GM18498 (cell line): ENCODE results near the gene RANBP3.
"Not testable (repeated sequence)": the region's sequence is repeated elsewhere in the genome, so short reads cannot be mapped to it uniquely, and the experiment has no call there.

ENCODE experiments used
- ATAC-seq: cut with Tn5 transposase; IDR thresholded peaks from one replicate; pipeline ENCODE4 v1.9.1; 2021; ENCODE audit warnings: mild to moderate bottlenecking, moderate library complexity; ENCODE audit not compliant: unreplicated experiment

RANBP3 gene

DNA sequence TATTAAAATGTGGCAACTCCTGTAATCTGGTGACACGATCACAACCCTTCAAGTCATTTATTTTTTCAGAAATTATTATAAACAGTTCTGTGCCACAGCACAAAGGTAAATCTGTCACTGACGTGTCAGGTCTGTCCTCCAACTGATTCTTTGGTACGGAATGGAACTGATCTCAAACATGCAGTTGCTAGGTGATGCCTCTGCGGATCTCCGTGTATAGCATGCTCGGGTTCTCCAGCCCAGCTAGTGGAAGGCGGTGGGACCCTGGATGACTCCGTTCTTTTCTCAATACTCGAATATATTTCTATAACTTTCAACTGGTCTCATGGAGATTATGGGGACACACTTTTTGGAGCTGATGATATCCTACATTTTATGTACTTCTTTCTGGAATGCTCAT lies 11.0 kb downstream of the RANBP3 start:
- ATAC-seq = no peak

DNA sequence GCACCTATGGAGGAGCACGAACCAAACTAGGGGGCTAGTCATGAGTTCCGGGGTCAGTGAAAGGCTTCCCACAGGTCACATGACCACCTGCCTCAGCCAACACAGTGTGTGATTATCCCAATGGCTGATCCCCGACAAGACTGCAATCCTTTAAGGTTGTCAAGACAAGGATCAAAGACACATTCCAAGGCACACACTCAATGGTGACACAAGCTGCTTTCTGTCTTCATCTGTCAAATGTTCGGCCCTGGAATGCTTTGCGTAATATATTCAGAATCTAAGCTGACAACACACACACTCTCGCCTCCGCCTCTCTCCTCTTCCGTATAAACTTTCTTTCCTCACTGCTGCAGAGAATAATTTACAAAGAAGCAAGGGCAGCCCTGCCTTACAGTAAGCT lies 11.7 kb downstream of the RANBP3 start:
- ATAC-seq = no peak

DNA sequence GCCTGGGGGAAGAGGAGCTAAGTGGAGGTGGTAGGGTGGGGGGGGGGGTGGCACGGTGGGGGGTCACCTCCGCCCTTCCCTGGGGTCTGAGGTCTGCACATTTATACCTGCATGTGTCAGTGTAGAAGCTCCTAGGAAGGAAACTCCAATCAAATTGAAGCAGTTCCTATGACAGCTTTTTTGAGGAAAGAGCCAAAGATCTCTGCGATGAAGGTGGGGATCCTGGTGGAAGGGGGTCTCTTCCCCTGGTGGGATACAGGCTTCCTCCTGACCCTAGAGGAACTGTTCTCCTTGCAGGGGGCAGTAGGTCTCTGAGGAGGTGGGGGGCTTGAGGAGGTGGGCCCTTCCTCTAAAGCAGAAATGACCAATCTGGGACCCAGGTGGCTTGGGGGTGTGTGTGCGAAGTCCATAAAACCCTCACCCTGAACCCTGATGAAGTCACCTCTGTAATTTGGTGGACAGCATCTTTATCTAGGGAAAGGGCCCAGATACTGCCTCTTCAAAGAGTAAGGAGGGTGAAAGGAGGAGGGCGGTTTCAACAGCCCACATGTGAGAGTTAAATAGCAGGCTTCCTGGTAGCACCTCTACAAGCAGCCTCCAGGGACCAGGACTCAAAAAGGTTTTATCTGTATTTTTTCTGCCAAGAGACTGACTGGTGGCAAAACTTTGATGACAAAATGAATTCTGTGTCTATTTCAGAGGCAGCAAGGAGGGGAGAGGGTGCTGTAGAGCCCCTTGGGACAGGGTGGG lies 12.9 kb downstream of the RANBP3 start:
- ATAC-seq = no peak

DNA sequence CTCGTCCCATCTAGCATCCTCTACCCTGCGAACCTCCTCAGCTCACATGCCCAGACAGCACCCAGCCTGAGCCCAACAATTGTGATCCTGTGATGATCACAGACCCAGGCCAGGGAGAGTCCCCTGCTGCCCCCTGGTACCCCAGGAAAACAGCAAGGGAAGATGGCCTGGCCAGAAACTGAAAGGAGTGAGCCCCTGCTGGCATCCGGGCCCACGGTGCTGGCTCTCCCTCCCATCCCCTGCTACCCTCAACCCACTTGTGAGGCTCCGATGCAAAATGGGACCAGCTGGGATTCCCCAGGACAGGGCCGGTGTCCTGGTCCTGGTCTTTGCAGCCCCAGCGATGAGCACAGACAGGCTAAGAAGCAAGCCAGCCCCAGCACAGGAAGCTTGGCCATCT lies 14.1 kb downstream of the RANBP3 start:
- no peak for ATAC-seq

DNA sequence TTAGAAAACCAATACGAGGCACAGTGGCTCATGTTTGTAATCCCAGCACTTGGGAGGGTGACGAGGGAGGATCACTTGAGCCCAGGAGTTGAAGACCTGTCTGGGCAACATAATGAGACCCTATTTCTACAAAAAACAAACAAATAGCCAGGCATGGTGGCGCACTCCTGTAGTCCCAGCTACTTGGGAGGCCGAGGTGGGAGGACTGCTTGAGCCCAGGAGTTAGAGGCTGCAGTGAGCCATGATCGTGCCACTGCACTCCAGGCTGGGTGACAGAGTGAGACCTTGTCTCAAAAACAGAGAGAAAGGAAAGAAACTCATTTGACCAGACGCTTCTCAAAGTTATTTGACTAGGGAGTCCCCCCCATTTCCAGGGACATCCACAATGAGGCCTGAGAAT lies 14.7 kb downstream of the RANBP3 start:
- ATAC-seq = not testable (repeated sequence)

DNA sequence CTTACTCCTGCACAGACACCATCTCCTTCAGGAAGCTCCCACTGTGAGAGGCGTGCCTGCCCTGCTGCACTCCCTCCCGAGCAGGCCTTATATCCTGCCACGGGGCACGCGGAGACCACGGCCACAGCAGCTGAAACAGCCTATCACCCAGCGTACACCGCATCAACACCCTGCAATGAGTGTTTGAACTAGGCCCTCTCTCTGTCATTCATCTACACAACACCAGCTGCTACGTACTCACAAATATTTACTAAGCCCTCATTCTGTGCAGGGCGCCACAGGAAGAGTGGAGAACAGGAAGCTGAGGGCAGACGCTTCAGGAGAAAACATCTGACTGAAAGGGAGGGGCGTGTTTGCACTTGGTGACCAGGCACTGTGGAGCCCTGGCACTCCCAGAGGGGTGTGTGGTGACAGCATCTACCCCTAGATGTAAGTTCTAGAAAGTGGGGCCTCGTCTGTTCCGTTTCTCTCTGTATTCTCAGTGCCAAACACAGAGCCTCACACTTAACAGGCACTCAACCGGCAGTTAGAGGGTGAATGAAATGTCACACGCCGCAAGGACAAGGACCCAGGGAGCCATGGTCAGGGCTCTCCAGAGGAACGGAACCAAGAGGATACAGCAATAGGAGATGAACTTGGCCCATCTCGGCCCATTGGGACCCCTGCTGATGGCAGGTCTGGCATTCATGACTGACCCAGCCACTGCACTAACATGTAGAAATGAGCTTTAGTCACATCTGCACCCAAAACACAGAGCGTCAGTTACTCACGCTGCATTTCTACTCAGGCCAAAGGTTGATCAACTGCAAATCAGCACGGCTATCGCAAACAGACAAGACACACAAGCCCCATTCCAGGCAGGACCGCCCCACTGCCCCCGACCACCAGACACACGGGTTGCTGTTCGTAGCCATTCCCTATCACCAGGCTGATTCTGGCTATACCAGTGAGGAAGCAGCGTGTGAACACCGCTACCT lies 15.7 kb downstream of the RANBP3 start:
- no peak for ATAC-seq

DNA sequence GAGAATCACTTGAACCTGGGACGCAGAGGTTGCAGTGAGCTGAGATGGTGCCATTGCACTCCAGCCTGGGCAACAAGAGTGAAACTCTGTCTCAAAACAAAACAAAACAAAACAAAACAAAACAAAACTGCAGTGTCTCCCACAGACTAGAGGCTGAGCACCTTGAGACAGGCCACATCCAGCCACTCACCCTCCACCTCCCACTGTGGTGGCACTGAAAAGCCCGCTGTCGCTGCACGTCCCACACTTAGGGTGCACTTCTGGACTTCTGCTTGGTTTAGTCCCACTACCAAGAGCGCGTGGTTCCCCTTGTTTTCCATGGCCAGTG lies 16.3 kb downstream of the RANBP3 start:
- not testable (repeated sequence) for ATAC-seq

DNA sequence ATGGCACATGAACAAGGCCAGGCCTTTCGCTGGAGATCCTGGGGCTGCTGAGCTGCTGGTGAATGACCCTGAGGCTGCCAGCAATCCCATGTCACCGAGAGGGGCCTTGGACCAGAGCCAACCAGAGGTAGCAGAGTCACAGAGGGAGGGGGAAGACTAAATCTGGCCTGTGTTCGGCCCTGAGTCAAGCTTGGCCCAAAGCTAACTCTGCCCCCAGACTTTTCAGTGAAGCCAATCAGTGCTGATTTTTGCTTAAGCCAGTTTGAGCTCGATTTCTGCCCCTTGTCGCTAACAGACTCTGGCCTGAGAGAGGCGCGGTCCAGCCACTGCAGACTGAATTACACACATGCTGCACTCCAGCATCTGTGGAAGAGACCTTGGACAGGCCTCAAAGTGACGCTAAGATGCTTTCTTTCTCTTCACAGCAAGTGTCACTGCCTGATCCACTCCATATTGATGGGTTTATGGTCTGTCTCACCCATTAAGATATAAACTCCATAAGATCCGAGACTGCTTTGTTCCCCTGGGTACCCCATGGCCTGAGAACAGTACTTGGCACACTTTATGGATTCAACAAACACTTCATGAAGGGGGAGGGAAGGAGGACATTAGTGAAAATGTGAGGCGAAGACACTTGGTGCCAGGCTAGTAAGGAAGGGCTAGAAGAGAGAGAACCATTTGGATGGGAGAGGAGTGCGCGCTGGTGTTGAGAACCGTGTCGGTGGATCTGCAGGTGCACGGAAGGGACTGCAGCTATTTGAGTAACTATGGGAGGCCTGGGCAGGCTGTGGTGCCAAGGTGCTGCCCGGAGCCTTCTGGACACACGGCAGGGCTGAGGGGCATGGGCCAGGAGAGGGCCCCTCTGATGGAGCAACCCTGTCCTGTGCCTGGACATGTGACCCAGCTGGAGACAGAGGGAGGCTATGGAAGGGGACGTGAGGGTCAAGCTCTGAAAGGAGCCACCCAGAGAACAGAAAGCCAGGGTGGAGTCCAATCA lies 17.6 kb downstream of the RANBP3 start:
- ATAC-seq = no peak

DNA sequence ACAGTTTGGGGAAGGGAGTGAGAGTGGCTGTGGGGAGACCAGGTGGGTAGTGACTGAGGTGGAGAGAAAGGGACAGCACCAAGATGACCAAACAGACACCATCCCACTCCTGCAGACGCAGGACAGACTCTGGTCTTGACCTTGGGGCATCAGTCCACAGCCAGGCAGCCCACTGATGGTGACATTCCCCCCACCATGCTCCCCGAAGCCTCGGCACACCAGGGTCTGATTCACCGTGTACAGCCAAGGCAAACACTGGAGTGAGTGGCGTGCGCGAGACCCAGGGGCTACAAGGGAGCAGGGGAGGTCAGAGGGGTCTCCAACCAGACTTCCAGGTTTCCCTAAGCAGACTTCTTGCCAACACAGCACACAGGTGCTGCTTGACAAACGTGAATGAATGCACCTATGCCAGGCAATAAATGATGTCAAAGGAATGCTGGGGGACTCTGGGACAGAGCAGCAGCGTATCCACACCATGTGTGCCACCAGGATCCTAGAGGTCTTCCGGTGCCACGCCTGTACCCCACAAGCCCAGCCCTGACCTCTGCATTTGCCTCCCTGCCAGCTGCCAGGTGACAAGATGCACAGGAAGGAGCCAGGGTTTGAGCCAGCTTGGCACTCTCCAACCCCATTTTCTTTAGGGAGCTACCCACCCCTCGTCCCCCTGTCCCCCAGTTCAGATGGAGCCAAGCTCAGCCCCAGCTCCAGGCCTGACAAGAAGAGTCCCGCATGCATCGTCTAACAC lies 18.5 kb downstream of the RANBP3 start:
- ATAC-seq = no peak

DNA sequence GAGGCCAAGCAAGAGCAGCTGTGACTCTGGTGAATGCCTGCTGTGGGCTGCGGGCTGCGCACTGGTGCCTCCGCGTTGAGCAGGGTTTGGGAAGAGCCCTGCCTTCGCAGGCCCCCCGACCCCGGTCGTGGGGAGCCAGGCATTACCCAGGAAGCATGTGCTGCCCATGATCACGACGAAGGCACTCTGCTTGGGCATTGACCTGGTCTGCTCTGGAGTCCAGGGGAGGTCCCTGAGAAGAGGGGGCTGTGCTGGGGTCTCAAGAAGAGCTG lies 19.2 kb downstream of the RANBP3 start:
- ATAC-seq = no peak

DNA sequence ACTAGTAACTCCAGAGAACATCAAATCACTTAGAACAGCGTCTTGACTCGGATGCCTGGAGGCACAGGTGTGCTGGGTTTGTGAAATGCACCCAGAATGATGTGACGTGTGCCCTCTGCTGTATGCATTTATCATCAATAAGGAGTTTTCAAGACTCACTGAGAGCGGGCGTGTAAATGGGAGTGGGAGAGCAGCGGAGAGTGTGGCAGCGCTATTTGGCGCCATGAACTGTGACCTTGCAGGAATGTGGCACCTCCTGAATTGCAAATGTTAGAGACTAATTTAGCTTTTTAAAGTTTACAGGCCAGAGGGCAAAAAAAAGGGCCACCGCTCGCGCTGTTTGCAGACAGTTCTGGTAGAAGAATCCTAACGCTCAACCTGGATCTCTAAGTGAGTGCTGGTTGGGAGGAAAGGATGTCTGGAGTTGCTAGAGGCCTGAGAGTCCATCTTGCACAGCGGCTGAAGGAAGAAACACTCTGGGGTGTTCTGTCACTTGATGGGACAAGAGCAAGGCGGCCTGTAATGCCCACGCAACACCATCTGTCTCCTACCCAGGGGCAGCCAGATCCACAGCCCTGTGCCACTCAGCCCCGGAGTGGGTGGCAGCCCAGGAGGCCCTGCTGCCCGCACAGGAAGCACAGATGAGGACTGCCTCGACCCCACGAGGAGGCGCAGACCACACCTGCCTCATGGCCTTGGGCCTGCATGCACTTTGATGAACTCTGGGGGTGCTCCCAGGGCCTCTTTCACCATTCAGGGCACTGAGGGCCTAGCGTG lies 19.7 kb downstream of the RANBP3 start:
- ATAC-seq = no peak

DNA sequence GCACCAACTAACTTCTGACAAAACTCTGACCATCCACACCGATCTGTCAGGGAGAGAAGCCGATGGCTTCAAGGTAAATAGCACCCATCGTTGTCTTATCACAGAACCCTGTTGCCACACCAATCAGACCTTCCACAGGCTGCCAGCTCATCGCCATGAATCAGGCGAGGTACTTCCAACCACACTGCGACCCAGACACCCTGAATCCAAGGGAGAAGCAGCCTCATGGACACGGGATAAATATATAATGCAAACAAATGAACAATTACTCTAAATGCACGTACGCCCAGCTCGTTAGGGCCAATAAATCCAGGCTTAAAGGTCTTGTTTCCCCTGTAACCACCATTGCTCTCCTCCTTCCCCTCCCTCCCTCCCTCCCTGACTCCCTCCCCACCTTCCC lies 20.8 kb downstream of the RANBP3 start:
- ATAC-seq = no peak

DNA sequence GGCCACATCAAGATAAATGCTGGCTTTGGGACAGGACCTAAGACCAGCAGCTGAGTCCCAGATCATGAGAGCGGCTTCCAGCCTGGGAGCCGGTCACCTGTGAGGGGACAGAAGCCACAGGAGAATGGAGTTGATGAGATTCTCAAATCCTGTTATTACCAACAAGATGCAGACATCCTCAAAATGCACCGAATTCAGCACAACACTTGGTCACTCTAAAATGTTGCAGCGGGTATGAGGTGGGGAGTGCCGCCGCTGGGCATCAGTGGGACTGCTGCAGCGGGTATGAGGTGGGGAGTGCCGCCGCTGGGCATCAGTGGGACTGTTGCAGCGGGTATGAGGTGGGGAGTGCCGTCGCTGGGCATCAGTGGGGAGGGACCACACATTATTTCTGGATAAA lies 21.2 kb downstream of the RANBP3 start:
- no peak for ATAC-seq

DNA sequence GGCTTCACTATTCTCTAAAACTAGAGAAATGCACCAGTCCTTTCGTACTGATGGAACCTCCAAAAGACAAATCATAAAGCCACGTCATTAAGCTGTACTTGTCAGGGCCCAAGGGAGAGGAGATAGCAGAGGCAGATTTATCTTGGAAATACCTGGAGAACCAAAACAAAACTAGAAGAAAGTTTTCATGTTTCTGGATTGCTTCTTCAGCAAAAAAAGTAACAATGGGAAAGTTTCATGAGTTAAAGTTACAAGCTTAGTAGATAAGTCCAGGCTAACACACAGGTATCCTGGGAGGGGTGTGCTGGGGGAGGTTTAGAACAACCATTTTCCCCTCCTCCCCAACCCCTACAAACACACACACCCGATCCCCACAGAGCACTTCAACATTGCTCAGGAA lies 21.6 kb downstream of the RANBP3 start:
- no peak for ATAC-seq

DNA sequence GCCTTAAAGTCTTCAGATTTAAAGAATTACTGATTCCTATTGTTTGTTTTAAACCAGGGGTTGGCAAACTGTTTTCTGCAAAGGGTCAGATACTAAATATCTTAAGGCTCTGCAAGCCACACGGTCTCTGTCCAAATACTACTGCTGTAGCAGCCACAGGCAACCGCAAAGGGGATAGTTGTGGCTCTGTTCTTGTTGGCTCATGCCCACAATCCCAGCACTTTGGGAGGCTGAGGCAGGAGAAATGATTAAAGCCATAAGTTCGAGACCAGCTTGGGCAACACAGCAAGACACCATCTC lies 22.4 kb downstream of the RANBP3 start:
- ATAC-seq = no peak

DNA sequence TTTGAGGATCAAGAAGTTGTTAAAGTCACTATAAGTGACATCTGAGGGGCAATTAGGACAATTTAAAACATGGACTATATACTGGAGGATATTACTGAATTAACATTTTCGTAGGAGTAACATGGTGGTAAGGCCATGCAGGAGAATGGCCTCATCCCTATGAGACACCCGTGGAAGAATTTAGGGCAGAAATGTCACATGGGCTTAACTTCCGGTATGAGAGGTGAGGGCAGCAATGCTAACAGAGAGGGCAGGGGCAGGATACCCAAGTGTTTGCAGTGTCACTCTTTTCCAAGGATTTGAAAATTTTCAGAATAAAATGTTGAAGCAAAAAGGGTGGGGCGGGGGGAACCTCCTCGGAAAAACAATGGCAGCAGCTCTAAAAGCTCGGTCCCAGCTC lies 23.6 kb downstream of the RANBP3 start:
- no peak for ATAC-seq

DNA sequence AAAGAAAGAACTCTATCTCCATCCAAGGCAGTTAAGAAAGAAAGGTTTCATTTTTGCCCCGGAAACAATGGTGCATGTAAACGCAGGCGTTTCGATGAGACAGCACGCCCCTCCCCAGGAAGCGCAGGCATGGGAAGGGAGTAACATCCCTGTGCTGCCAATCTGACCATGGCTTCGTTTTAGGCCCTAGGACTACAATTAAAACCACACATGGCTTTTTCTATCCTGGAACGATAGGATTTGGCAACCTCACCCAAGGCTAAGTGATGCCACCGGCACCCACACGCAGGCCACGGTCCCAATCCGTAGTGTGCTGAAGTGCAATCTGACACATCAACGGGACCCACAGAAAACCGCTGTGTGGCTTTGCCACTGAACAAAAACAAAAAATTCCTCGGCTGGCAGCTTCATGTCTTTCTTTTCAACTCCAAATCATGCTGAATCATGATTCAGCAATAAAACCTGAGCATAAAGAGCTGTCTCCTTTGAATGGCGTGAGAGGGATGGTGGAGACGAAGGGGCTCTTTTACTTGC lies 24.2 kb downstream of the RANBP3 start:
- ATAC-seq = no peak

DNA sequence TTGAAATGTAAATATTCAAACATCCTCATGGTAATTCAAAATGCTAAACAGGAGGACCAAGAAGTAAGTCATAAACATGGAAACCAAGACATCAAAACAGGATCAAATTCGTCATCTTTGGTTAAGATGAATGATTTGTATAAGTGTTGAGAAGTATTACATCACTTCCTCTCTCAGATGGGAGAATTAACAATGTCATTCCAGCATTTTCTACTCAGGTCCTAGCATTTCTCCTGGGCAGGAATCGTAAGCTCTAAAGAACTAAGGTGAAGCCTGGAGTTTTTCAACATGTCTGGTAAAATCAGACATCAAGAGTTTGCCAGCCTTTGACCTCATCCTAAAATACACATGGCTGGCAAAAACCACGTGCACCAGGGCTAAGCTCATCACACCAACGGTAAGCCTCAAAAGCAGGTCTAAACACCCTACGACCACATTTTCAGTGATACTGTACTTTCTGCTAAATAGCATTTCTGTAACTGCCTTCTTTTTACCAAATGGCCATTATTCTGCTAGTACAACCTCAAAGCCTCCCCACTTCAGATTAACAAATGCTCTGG lies 24.8 kb downstream of the RANBP3 start:
- no peak for ATAC-seq

DNA sequence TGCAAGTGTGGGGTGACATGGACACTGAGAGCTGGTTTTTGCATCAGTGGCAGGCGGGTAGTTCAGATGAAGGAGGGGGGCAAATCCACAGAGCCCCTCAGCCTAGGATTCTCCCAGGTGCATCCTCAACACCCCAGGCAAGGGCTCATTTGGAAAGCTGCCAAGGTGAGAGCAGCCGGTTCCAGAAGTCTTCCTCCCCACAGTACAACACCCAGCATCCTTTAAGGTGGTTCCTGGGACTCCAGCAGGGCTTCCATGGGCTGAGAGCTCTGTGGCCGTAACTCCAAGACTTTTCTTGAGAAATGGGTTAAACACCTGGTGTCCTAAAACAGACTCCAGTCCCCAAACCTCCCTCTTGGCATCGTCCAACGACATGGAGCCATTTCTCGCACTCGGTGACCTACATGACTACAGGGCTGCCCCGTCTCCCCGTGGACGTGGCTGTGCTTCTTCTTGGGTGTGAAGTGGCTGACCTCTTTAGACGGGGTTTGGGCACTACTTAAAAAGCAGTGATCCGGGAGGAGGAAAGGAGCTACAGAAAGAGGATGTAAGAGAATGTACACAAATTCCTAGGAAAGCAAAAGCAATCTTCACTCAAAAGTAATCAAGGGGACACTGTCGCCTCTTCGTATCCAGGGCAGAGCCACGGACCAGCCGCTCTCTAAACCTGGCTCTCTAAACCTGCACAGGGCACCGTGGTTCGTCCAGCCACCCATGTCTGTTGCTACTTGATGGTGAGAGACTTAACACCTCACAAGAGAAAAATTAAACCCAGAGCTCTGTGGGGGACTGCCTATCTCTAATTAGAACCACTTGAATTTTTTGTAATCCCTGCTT lies 25.5 kb downstream of the RANBP3 start:
- no peak for ATAC-seq
